Endothelial cell of umbilical vein (primary cell): ENCODE results near the gene GABBR2. TPM values are rescaled to one million over a fixed set of nuclear protein-coding genes. Genes with fewer than 3 reads are reported as not detected.
A peak's percentile ranks its signal among the peaks of the same experiment; 100 is the strongest.

Experiments used
- BruUV-seq: library from RNA; stranded (reverse); fragments of 400-500 nt; replicated peaks from 2 replicates; lab custom pipeline; 2021; lab: Mats Ljungman, UMichigan
- CTCF ChIA-PET: fragments of 300-600, 350-600 bp; sonication (Branson Sonifier 250); formaldehyde crosslinking; loops from one replicate; lab custom pipeline; 2021; ENCODE audit warnings: antibody characterized with exemption, inconsistent platforms; lab: Charles Lee
- POLR2A ChIA-PET: fragments of 300-600, 350-600 bp; sonication (Branson Sonifier 250); formaldehyde crosslinking; loops from one replicate; lab custom pipeline; 2021; ENCODE audit warnings: antibody characterized with exemption, inconsistent platforms; lab: Charles Lee
- DNase-seq: peaks from one replicate; pipeline ENCODE4 v3.0.0-alpha.2; 2011; ENCODE audit warnings: low read depth, low spot score
- FAIRE-seq: peaks from 2 replicates; lab custom pipeline; 2011; peaks lifted over from hg19 to GRCh38; lab: Jason Lieb, UNC
- H2AFZ ChIP-seq: 2 replicates; pipeline ENCODE4 v1.6.0; 2012; ENCODE audit warnings: low read depth, low read length, control low read depth, inconsistent platforms
- H3K27ac ChIP-seq: 2 replicates; pipeline ENCODE4 v1.5.1; 2011; ENCODE audit warnings: low read depth, mild to moderate bottlenecking, control low read depth, low read length, moderate library complexity; ENCODE audit not compliant: insufficient read depth
- H3K27me3 ChIP-seq, 2 experiments: 2 replicates each; pipeline versions ENCODE4 v1.6.0 to v1.6.1; 2011; ENCODE audit warnings: low read length in 2 of 2, mixed read lengths in 1 of 2; ENCODE audit not compliant: control insufficient read depth in 2 of 2, insufficient read depth in 2 of 2
- H3K36me3 ChIP-seq, 2 experiments: 2 replicates in 1 of 2; 3 replicates in 1 of 2; pipeline ENCODE4 v1.5.1; 2011; ENCODE audit warnings: low read length in 2 of 2, mild to moderate bottlenecking in 1 of 2, moderate library complexity in 1 of 2; ENCODE audit not compliant: control insufficient read depth in 2 of 2, insufficient read depth in 2 of 2; ENCODE audit errors: extremely low read depth in 1 of 2
- H3K4me1 ChIP-seq: 3 replicates; pipeline ENCODE4 v1.5.1; 2011; ENCODE audit warnings: mild to moderate bottlenecking, low read length; ENCODE audit not compliant: control insufficient read depth, insufficient read depth; ENCODE audit errors: extremely low read depth
- H3K4me2 ChIP-seq: 2 replicates; pipeline ENCODE4 v1.6.1; 2011; ENCODE audit warnings: low read length, control low read depth, mixed read lengths; ENCODE audit not compliant: insufficient read depth
- H3K4me3 ChIP-seq, 3 experiments: fragments of 200-600 bp in 1 of 3; sonication (generic), shearing (Covaris generic) in 1 of 3; replicated peaks in 1 of 3; 2 replicates each; pipeline ENCODE4 v1.5.1; 2011 to 2016; ENCODE audit warnings: control low read depth in 3 of 3, low read length in 3 of 3, mild to moderate bottlenecking in 2 of 3, inconsistent platforms in 1 of 3, low read depth in 1 of 3, moderate library complexity in 1 of 3; ENCODE audit not compliant: insufficient read depth in 1 of 3
- H3K79me2 ChIP-seq: 2 replicates; pipeline ENCODE4 v1.6.0; 2012; ENCODE audit warnings: low read length, inconsistent platforms; ENCODE audit not compliant: control insufficient read depth, insufficient read depth
- H3K9ac ChIP-seq: replicated peaks from 2 replicates; pipeline ENCODE3; 2011; ENCODE audit warnings: low read length, control low read depth; ENCODE audit not compliant: insufficient read depth; ENCODE audit errors: extremely low read depth
- H3K9me1 ChIP-seq: replicated peaks from 3 replicates; pipeline ENCODE4 v1.6.0; 2011; ENCODE audit warnings: mild to moderate bottlenecking, low read length; ENCODE audit not compliant: control insufficient read depth, insufficient read depth; ENCODE audit errors: extremely low read depth
- H3K9me3 ChIP-seq: replicated peaks from 2 replicates; pipeline ENCODE4 v1.5.1; 2012; ENCODE audit warnings: low read length, inconsistent platforms; ENCODE audit not compliant: control insufficient read depth, insufficient read depth
- H4K20me1 ChIP-seq: replicated peaks from 2 replicates; pipeline ENCODE3; 2011; ENCODE audit warnings: mild to moderate bottlenecking, low read length; ENCODE audit not compliant: control insufficient read depth, insufficient read depth; ENCODE audit errors: extremely low read depth
- CTCF ChIP-seq, 2 donors: IDR thresholded peaks; 1 replicate in 1 of 2; 2 replicates in 1 of 2; pipeline ENCODE4 v1.5.1; 2011; ENCODE audit warnings: low read length in 2 of 2, mild to moderate bottlenecking in 2 of 2, moderate library complexity in 2 of 2, control low read depth in 1 of 2, inconsistent platforms in 1 of 2, low read depth in 1 of 2; ENCODE audit not compliant: insufficient read depth in 1 of 2; ENCODE audit errors: extremely low read depth in 1 of 2
- EZH2 ChIP-seq: IDR thresholded peaks from 2 replicates; pipeline ENCODE4 v1.6.1; 2012; ENCODE audit warnings: borderline replicate concordance, low read depth, mild to moderate bottlenecking, moderate library complexity, low read length, inconsistent platforms; ENCODE audit not compliant: severe bottlenecking
- FOS ChIP-seq: IDR thresholded peaks from 2 replicates; pipeline ENCODE4 v1.6.1; 2011; ENCODE audit warnings: mild to moderate bottlenecking, low read length, moderate library complexity, borderline replicate concordance; ENCODE audit not compliant: insufficient read depth
- GATA2 ChIP-seq: IDR thresholded peaks from 2 replicates; pipeline ENCODE4 v1.7.0; 2011; ENCODE audit warnings: low read depth, mild to moderate bottlenecking, moderate library complexity, mixed read lengths, low read length; ENCODE audit not compliant: insufficient read length, insufficient read depth
- JUN ChIP-seq: IDR thresholded peaks from 2 replicates; pipeline ENCODE4 v1.6.1; 2011; ENCODE audit warnings: borderline replicate concordance, low read depth; ENCODE audit not compliant: insufficient read length, insufficient read depth
- MAX ChIP-seq: IDR thresholded peaks from 2 replicates; pipeline ENCODE4 v1.6.1; 2011; ENCODE audit not compliant: insufficient read depth, insufficient read length
- MYC ChIP-seq: IDR thresholded peaks from one replicate; pipeline ENCODE4 v1.6.1; 2011; ENCODE audit warnings: mild to moderate bottlenecking, low read depth, low read length
- POLR2A ChIP-seq: IDR thresholded peaks from 2 replicates; pipeline ENCODE4 v1.6.1; 2012; ENCODE audit warnings: low read depth, mild to moderate bottlenecking, control low read depth, low read length
- POLR2AphosphoS5 ChIP-seq: IDR thresholded peaks from 2 replicates; pipeline ENCODE4 v1.6.1; 2012; ENCODE audit warnings: low read depth, mild to moderate bottlenecking, control low read depth, low read length, moderate library complexity; ENCODE audit not compliant: insufficient read depth
- dilution Hi-C: fragments of 300-500 bp; cut with MboI; formaldehyde crosslinking; loops from one replicate; pipeline ENCODE4 v1.15.0; 2019; ENCODE audit warnings: low sequenced_read_pairs; ENCODE audit not compliant: extremely low pct_ligation_motif_present
- intact Hi-C: fragments of 100-400 bp; cut with micrococcal nuclease; formaldehyde crosslinking; loops from one replicate; pipeline ENCODE4 v1.10.0; 2022
- polyA plus RNA-seq, 4 experiments: library from polyadenylated mRNA; depleted of rRNA in 3 of 4; stranded (reverse) in 3 of 4; unstranded in 1 of 4; fragments of >200 nt; gene quantifications; 2 replicates each; pipeline versions ENCODE4 v1.2.1 to v1.2.3, GENCODE V29; 2011 to 2012; ENCODE audit warnings: missing spikeins in 1 of 4
- total RNA-seq: library from RNA; stranded (reverse); gene quantifications from 2 replicates; pipeline ENCODE4 v1.2.3, GENCODE V29; 2021

The GABBR2 gene
- total and polyA plus RNA-seq, 2 donors (not counting 3 experiments of a cell fraction or from before 2014, with no cell fraction given) = 1.1 to 9.2 TPM

GRCh38 chr9:98351370-98351769 lies 357.4 kb downstream of the GABBR2 start:
- TF ChIP-seq POLR2AphosphoS5 (no peak), JUN (no peak), MYC (no peak), MAX (no peak), GATA2 (no peak), POLR2A (no peak), EZH2 (no peak), FOS (no peak), CTCF (IDR thresholded peaks at IDR 0.05; ENCODE audit: extremely low read depth in 1 of 2, insufficient read depth in 1 of 2, low read depth in 1 of 2, low read length in 2 of 2) (no peak)
- no peaks in the 10 kb centered on the region for H3K9me3 ChIP-seq
- no peak overlapping the region for H2AFZ ChIP-seq
- dilution Hi-C loops = no loop called here
- no peaks in the 10 kb centered on the region for H3K9me1 ChIP-seq
- H3K9ac ChIP-seq = no peak overlapping the region
- FAIRE-seq (no peak), DNase-seq (no peak)
- H3K27ac ChIP-seq = no peak overlapping the region
- peaks cover 13% of the 10 kb centered on the region for H3K4me1 ChIP-seq
- H3K27me3 ChIP-seq = no peaks in the 10 kb centered on the region
- intact Hi-C loops = no loop called here
- no peaks in the 10 kb centered on the region for H4K20me1 ChIP-seq
- no peak overlapping the region for H3K4me3 ChIP-seq
- BruUV-seq = no TSS peak
- ChIA-PET POLR2A (no interaction called here), CTCF (interaction anchor here (1.3 kb wide), 1 partner anchor 9 kb away, joined by 3 read pairs; no protein-coding TSS in a partner anchor)
- H3K36me3 ChIP-seq = no peaks in the 10 kb centered on the region
- H3K79me2 ChIP-seq = peaks cover 2% of the 10 kb centered on the region
- H3K4me2 ChIP-seq = peak overlapping the region; percentile 9
